Memory B cell (primary cell): ENCODE measurements around the gene OR10K1.

Experiments
- ATAC-seq: fragments of 150-1000 bp; cut with Tn5 transposase; 2 replicates; pipeline ENCODE4 v1.10.0; 2021; ENCODE audit warnings: low read depth, mild to moderate bottlenecking, moderate library complexity
- DNase-seq, 2 donors: peaks; one replicate each; pipeline ENCODE4 v3.0.0; 2022; ENCODE audit warnings: low spot score in 2 of 2
- H3K27ac Mint-ChIP-seq: one replicate; pipeline ENCODE4 v1.8.0; 2022; ENCODE audit warnings: mild to moderate bottlenecking, moderate library complexity, mixed read lengths
- H3K27me3 Mint-ChIP-seq: one replicate; pipeline ENCODE4 v1.8.0; 2022; ENCODE audit warnings: mixed read lengths
- H3K36me3 Mint-ChIP-seq: one replicate; pipeline ENCODE4 v1.8.0; 2022; ENCODE audit warnings: mild to moderate bottlenecking, mixed read lengths
- H3K4me1 Mint-ChIP-seq: one replicate; pipeline ENCODE4 v1.8.0; 2022; ENCODE audit warnings: mixed read lengths
- H3K4me3 Mint-ChIP-seq: one replicate; pipeline ENCODE4 v1.8.0; 2022; ENCODE audit warnings: mild to moderate bottlenecking, moderate library complexity, mixed read lengths
- H3K9me3 Mint-ChIP-seq: one replicate; pipeline ENCODE4 v1.8.0; 2022; ENCODE audit warnings: mixed read lengths

OR10K1 gene

GRCh38 chr1:158491316-158491715, 29.7 kb downstream of the OR10K1 start:
- H3K4me1 Mint-ChIP-seq, result peaks cover 1% of the 10 kb centered on the region
- H3K27ac Mint-ChIP-seq, result no peak overlapping the region
- no peak overlapping the region for H3K4me3 Mint-ChIP-seq
- ATAC-seq (no peak), DNase-seq (no peak)
- no peaks in the 10 kb centered on the region for H3K27me3 Mint-ChIP-seq
- no peaks in the 10 kb centered on the region for H3K36me3 Mint-ChIP-seq
- no peaks in the 10 kb centered on the region for H3K9me3 Mint-ChIP-seq

DNA sequence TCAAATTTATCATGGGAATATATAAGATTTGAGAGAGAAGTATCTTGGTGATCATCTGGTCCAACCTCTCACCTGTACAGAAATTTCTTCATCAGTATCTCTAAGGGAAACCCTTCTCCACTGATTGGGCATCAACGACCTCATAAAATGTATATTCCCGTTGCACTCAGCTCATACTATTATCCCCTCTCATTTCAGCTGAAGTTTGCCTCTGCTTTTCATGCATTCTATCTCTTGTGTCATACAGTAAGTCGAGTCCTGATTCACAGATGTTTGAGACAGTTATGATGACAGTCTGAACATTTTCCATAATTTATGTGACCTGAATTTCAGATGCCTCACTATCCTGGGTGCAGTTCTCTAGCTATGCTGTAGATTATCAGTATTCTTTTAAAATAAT, 31.4 kb downstream of the OR10K1 start:
- no peak overlapping the region for H3K27ac Mint-ChIP-seq
- DNase-seq, result no peak
- no peaks in the 10 kb centered on the region for H3K9me3 Mint-ChIP-seq
- ATAC-seq, result no peak
- H3K27me3 Mint-ChIP-seq, result no peaks in the 10 kb centered on the region
- peaks cover 4% of the 10 kb centered on the region for H3K4me1 Mint-ChIP-seq
- H3K4me3 Mint-ChIP-seq, result no peak overlapping the region
- no peaks in the 10 kb centered on the region for H3K36me3 Mint-ChIP-seq

GRCh38 chr1:158494796-158495195, 33.2 kb downstream of the OR10K1 start:
- DNase-seq, result no peak
- Mint-ChIP-seq H3K4me3 (no peak overlapping the region), H3K36me3 (no peaks in the 10 kb centered on the region), H3K4me1 (peaks cover 4% of the 10 kb centered on the region), H3K9me3 (no peaks in the 10 kb centered on the region), H3K27me3 (no peaks in the 10 kb centered on the region), H3K27ac (no peak overlapping the region)
- ATAC-seq, result no peak

- Mint-ChIP-seq H3K9me3 (no peaks in the 10 kb centered on the region), H3K36me3 (no peaks in the 10 kb centered on the region), H3K4me1 (peaks cover 4% of the 10 kb centered on the region), H3K27me3 (no peaks in the 10 kb centered on the region), H3K4me3 (no peak overlapping the region), H3K27ac (no peak overlapping the region)
- ATAC-seq (no peak), DNase-seq (no peak)
Measured at GRCh38 chr1:158496374-158496773, 34.7 kb downstream of the OR10K1 start.

DNA sequence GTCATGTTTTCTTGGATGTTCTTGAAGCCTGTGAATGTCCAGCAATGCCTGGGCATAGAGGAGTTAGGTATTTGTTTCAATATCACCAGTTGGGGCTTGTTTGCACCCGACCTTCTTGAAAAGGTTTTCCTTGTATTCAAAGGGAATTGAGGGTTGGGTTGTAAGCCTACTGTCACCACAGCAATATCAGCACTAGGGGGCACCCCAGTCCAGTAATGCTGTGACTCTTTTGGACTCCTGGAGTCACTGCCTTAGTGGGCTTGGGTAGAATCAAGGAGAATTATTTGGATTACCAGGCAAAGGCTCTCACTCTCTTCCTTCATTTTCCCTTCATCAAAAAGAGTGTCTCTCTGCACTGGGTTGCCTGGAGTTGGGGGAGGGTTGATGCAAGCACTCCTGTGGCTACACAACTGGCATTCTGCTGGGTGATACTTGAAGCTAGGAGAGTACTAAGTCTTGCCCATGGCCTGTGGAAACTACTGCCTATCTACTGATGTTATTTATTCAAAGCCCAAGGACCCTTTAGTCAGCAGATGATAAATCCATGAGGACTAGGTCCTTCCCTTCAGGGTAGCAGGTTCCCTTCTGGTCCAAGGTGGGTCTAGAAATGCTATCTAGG, 44.8 kb downstream of the OR10K1 start:
- H3K4me1 Mint-ChIP-seq, result peaks cover 9% of the 10 kb centered on the region
- H3K36me3 Mint-ChIP-seq, result peaks cover 2% of the 10 kb centered on the region
- H3K27me3 Mint-ChIP-seq, result peaks cover 5% of the 10 kb centered on the region
- no peak overlapping the region for H3K4me3 Mint-ChIP-seq
- peak; percentile 64 for ATAC-seq
- H3K27ac Mint-ChIP-seq, result no peak overlapping the region
- peak; percentile 31 to 34 for DNase-seq
- H3K9me3 Mint-ChIP-seq, result peaks cover 5% of the 10 kb centered on the region

DNA sequence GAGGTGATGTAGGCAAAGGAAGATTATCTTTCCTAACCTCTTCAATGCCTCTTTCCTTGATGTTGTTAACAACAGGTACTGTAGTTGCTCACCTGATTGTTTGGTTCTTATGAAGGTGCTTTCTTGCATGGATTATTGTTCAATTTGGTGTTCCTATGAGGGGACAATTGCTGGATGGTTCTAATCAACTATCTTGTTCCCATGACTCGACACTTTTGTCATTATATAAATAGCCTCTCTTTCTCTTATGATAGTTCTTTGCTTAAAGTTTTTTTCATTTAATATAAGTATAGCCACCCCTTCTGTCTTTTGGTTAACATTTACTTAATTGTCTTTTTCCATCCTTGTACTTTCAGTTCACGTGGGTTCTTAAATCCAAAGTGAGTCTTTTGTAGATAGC, 45.9 kb downstream of the OR10K1 start:
- H3K4me3 Mint-ChIP-seq, result no peak overlapping the region
- peaks cover 1% of the 10 kb centered on the region for H3K36me3 Mint-ChIP-seq
- H3K27ac Mint-ChIP-seq, result no peak overlapping the region
- ATAC-seq, result no peak
- peaks cover 5% of the 10 kb centered on the region for H3K27me3 Mint-ChIP-seq
- peaks cover 9% of the 10 kb centered on the region for H3K4me1 Mint-ChIP-seq
- H3K9me3 Mint-ChIP-seq, result peaks cover 4% of the 10 kb centered on the region
- DNase-seq, result no peak

DNA sequence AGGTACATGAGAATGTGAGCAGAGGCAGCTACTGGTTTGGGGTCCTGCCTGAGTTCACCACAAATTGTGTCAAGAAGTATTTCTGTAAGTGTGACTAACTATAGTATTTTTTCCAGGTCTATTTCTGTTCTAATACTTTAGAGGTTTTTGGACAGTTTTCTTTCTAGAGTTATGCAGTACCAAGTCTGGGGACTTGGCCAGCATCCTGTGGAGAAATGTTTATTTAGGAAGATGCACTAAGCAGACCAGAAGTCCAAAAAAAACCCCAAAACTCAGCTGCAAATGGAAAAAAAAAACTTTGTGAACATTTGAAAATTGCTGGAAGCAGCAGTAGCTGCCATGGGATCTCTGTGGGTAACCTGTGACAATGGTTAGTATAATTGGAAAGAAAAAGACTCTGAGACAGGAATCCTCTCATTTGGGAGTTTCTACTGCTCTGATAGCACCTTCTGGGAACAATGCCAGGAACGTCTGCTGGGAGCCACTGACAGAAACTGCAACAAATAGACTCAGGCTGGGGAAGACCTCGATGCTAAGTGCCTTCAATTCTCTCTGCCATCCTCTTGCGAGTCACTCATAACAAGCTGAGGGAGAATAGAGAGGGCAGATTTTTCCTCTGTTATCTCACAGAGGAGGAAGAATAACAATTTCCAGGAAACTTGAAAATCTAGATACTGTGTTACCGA, 48.0 kb downstream of the OR10K1 start:
- Mint-ChIP-seq H3K9me3 (peaks cover 3% of the 10 kb centered on the region), H3K27me3 (peaks cover 6% of the 10 kb centered on the region), H3K4me3 (no peak overlapping the region), H3K27ac (no peak overlapping the region), H3K36me3 (no peaks in the 10 kb centered on the region), H3K4me1 (peaks cover 9% of the 10 kb centered on the region)
- no peak for DNase-seq
- no peak for ATAC-seq

GRCh38 chr1:158516966-158517365, 55.3 kb downstream of the OR10K1 start:
- ATAC-seq (no peak), DNase-seq (no peak)
- H3K36me3 Mint-ChIP-seq, result no peaks in the 10 kb centered on the region
- peaks cover 4% of the 10 kb centered on the region for H3K27me3 Mint-ChIP-seq
- H3K4me1 Mint-ChIP-seq, result no peaks in the 10 kb centered on the region
- no peak overlapping the region for H3K27ac Mint-ChIP-seq
- no peaks in the 10 kb centered on the region for H3K9me3 Mint-ChIP-seq
- no peak overlapping the region for H3K4me3 Mint-ChIP-seq
